ENCODE results near the gene NCKAP5. TPM values are rescaled to one million over a fixed set of nuclear protein-coding genes. Genes with fewer than 3 reads are reported as not detected.

Gene NCKAP5
- total RNA-seq, 5 donors from 2014 or later (not counting 1 experiment from before 2014, with no cell fraction given): 0.06 TPM; not detected in 4

- no peak overlapping the region for H3K27ac Mint-ChIP-seq
- ATAC-seq (replicated peaks in 1 of 4): no peak
These were observed 652.3 kb downstream of the NCKAP5 start for GRCh38 chr2:132915812-132916549.

GRCh38 chr2:132911726-132912724 is 656.2 kb downstream of the NCKAP5 start:
- H3K4me1 Mint-ChIP-seq: no peaks in the 10 kb centered on the region
- H3K27ac ChIP-seq (ENCODE audit: low read length): no peak overlapping the region
- ChIA-PET POLR2A (no interaction called here), CTCF (no interaction called here)
- H3K9me3 Mint-ChIP-seq: peaks cover 0 to 18% (median 0%) of the 10 kb centered on the region in 3 donors
- H3K36me3 ChIP-seq (ENCODE audit: control insufficient read depth in 2 of 2, extremely low read depth in 1 of 2, insufficient read depth in 1 of 2, low read length in 1 of 2): no peaks in the 10 kb centered on the region
- no peaks in the 10 kb centered on the region for H3K27me3 ChIP-seq (replicated peaks in 1 of 2; ENCODE audit: control insufficient read depth in 2 of 2, extremely low read depth in 1 of 2, insufficient read depth in 2 of 2, low read length in 1 of 2)
- no peaks in the 10 kb centered on the region for H3K27me3 Mint-ChIP-seq
- H3K4me3 Mint-ChIP-seq: no peak overlapping the region
- no peaks in the 10 kb centered on the region for H3K36me3 Mint-ChIP-seq
- WGBS (ENCODE audit: insufficient coverage): 100% methylated on average over 1 of the region's 8 CpGs
- H3K27ac Mint-ChIP-seq: no peak overlapping the region
- no peak for ATAC-seq (replicated peaks in 1 of 4)
- H3K4me3 ChIP-seq (ENCODE audit: control insufficient read depth in 1 of 2, extremely low read depth in 1 of 2, low read length in 1 of 2): no peak overlapping the region
- no peaks in the 10 kb centered on the region for H3K4me1 ChIP-seq (ENCODE audit: control insufficient read depth in 1 of 2, extremely low read depth in 1 of 2, insufficient read depth in 2 of 2, low read length in 2 of 2)
- H3K9me3 ChIP-seq: no peaks in the 10 kb centered on the region
- DNase-seq: no peak

More at GRCh38 chr2:132915812-132916549, 652.3 kb downstream of the NCKAP5 start:
- no peak for DNase-seq
- Mint-ChIP-seq H3K9me3 (peaks cover 0 to 12% (median 2%) of the 10 kb centered on the region in 3 donors), H3K4me3 (no peak overlapping the region), H3K27me3 (no peaks in the 10 kb centered on the region), H3K36me3 (no peaks in the 10 kb centered on the region), H3K4me1 (no peaks in the 10 kb centered on the region)
- H3K9me3 ChIP-seq: no peaks in the 10 kb centered on the region
- no peaks in the 10 kb centered on the region for H3K27me3 ChIP-seq (replicated peaks in 1 of 2; ENCODE audit: control insufficient read depth in 2 of 2, extremely low read depth in 1 of 2, insufficient read depth in 2 of 2, low read length in 1 of 2)
- no peaks in the 10 kb centered on the region for H3K4me1 ChIP-seq (ENCODE audit: control insufficient read depth in 1 of 2, extremely low read depth in 1 of 2, insufficient read depth in 2 of 2, low read length in 2 of 2)
- no peaks in the 10 kb centered on the region for H3K36me3 ChIP-seq (ENCODE audit: control insufficient read depth in 2 of 2, extremely low read depth in 1 of 2, insufficient read depth in 1 of 2, low read length in 1 of 2)
- 80% methylated on average over 1 of the region's 6 CpGs for WGBS (ENCODE audit: insufficient coverage)
- H3K4me3 ChIP-seq (ENCODE audit: control insufficient read depth in 1 of 2, extremely low read depth in 1 of 2, low read length in 1 of 2): no peak overlapping the region
- H3K27ac ChIP-seq (ENCODE audit: low read length): no peak overlapping the region
- POLR2A ChIA-PET: no interaction called here
- CTCF ChIA-PET: no interaction called here

GRCh38 chr2:132910432-132910831 is 657.8 kb downstream of the NCKAP5 start:
- DNase-seq (no peak), ATAC-seq (replicated peaks in 1 of 4) (no peak)
- H3K27me3 Mint-ChIP-seq: no peaks in the 10 kb centered on the region
- Histone ChIP-seq H3K27ac (ENCODE audit: low read length) (no peak overlapping the region), H3K9me3 (no peaks in the 10 kb centered on the region), H3K36me3 (ENCODE audit: control insufficient read depth in 2 of 2, extremely low read depth in 1 of 2, insufficient read depth in 1 of 2, low read length in 1 of 2) (no peaks in the 10 kb centered on the region), H3K4me3 (ENCODE audit: control insufficient read depth in 1 of 2, extremely low read depth in 1 of 2, low read length in 1 of 2) (no peak overlapping the region), H3K27me3 (replicated peaks in 1 of 2; ENCODE audit: control insufficient read depth in 2 of 2, extremely low read depth in 1 of 2, insufficient read depth in 2 of 2, low read length in 1 of 2) (no peaks in the 10 kb centered on the region), H3K4me1 (ENCODE audit: control insufficient read depth in 1 of 2, extremely low read depth in 1 of 2, insufficient read depth in 2 of 2, low read length in 2 of 2) (no peaks in the 10 kb centered on the region)
- peaks cover 0 to 18% (median 4%) of the 10 kb centered on the region in 3 donors for H3K9me3 Mint-ChIP-seq
- H3K4me3 Mint-ChIP-seq: no peak overlapping the region
- CTCF ChIA-PET: no interaction called here
- POLR2A ChIA-PET: no interaction called here
- no peaks in the 10 kb centered on the region for H3K36me3 Mint-ChIP-seq
- H3K27ac Mint-ChIP-seq: no peak overlapping the region
- H3K4me1 Mint-ChIP-seq: no peaks in the 10 kb centered on the region

- Mint-ChIP-seq H3K27ac (no peak overlapping the region), H3K4me1 (no peaks in the 10 kb centered on the region), H3K27me3 (no peaks in the 10 kb centered on the region), H3K36me3 (no peaks in the 10 kb centered on the region), H3K9me3 (peaks cover 0 to 22% (median 4%) of the 10 kb centered on the region in 3 donors), H3K4me3 (no peak overlapping the region)
- ATAC-seq (replicated peaks in 1 of 4) (no peak), DNase-seq (no peak)
- H3K4me1 ChIP-seq (ENCODE audit: control insufficient read depth in 1 of 2, extremely low read depth in 1 of 2, insufficient read depth in 2 of 2, low read length in 2 of 2): no peaks in the 10 kb centered on the region
- no peak overlapping the region for H3K27ac ChIP-seq (ENCODE audit: low read length)
- no peaks in the 10 kb centered on the region for H3K27me3 ChIP-seq (replicated peaks in 1 of 2; ENCODE audit: control insufficient read depth in 2 of 2, extremely low read depth in 1 of 2, insufficient read depth in 2 of 2, low read length in 1 of 2)
- no CpG with 5 or more reads among the region's 2 CpGs for WGBS (ENCODE audit: insufficient coverage)
- CTCF ChIA-PET: no interaction called here
- H3K36me3 ChIP-seq (ENCODE audit: control insufficient read depth in 2 of 2, extremely low read depth in 1 of 2, insufficient read depth in 1 of 2, low read length in 1 of 2): no peaks in the 10 kb centered on the region
- H3K4me3 ChIP-seq (ENCODE audit: control insufficient read depth in 1 of 2, extremely low read depth in 1 of 2, low read length in 1 of 2): no peak overlapping the region
- POLR2A ChIA-PET: no interaction called here
- H3K9me3 ChIP-seq: no peaks in the 10 kb centered on the region
These were observed 658.8 kb downstream of the NCKAP5 start for GRCh38 chr2:132909427-132909826.

- ATAC-seq (replicated peaks in 1 of 4) (no peak), DNase-seq (no peak)
- no CpG with 5 or more reads among the region's 7 CpGs for WGBS (ENCODE audit: insufficient coverage)
- no peak overlapping the region for H3K27ac ChIP-seq (ENCODE audit: low read length)
- H3K4me1 Mint-ChIP-seq: no peaks in the 10 kb centered on the region
- H3K36me3 ChIP-seq (ENCODE audit: control insufficient read depth in 2 of 2, extremely low read depth in 1 of 2, insufficient read depth in 1 of 2, low read length in 1 of 2): no peaks in the 10 kb centered on the region
- no peak overlapping the region for H3K27ac Mint-ChIP-seq
- no peaks in the 10 kb centered on the region for H3K9me3 ChIP-seq
- no peaks in the 10 kb centered on the region for H3K27me3 ChIP-seq (replicated peaks in 1 of 2; ENCODE audit: control insufficient read depth in 2 of 2, extremely low read depth in 1 of 2, insufficient read depth in 2 of 2, low read length in 1 of 2)
- CTCF ChIA-PET: no interaction called here
- H3K27me3 Mint-ChIP-seq: peaks cover 0 to under 1% of the 10 kb centered on the region in 2 donors
- no peaks in the 10 kb centered on the region for H3K36me3 Mint-ChIP-seq
- H3K4me3 ChIP-seq (ENCODE audit: control insufficient read depth in 1 of 2, extremely low read depth in 1 of 2, low read length in 1 of 2): no peak overlapping the region
- H3K4me3 Mint-ChIP-seq: no peak overlapping the region
- H3K4me1 ChIP-seq (ENCODE audit: control insufficient read depth in 1 of 2, extremely low read depth in 1 of 2, insufficient read depth in 2 of 2, low read length in 2 of 2): no peaks in the 10 kb centered on the region
- peaks cover 0 to 18% (median 6%) of the 10 kb centered on the region in 3 donors for H3K9me3 Mint-ChIP-seq
- POLR2A ChIA-PET: no interaction called here
These were observed 664.0 kb downstream of the NCKAP5 start for GRCh38 chr2:132904142-132904842.

- no peak overlapping the region for H3K27ac Mint-ChIP-seq
- no peak for DNase-seq
- no peaks in the 10 kb centered on the region for H3K4me1 ChIP-seq (ENCODE audit: control insufficient read depth in 1 of 2, extremely low read depth in 1 of 2, insufficient read depth in 2 of 2, low read length in 2 of 2)
- CTCF ChIA-PET: no interaction called here
- WGBS (ENCODE audit: insufficient coverage): no CpG with 5 or more reads among the region's 4 CpGs
- no peak for ATAC-seq (replicated peaks in 1 of 4)
- no peaks in the 10 kb centered on the region for H3K9me3 ChIP-seq
- H3K4me1 Mint-ChIP-seq: no peaks in the 10 kb centered on the region
- peaks cover 0 to 3% of the 10 kb centered on the region in 2 donors for H3K27me3 Mint-ChIP-seq
- no peaks in the 10 kb centered on the region for H3K36me3 ChIP-seq (ENCODE audit: control insufficient read depth in 2 of 2, extremely low read depth in 1 of 2, insufficient read depth in 1 of 2, low read length in 1 of 2)
- peaks cover 4 to 24% (median 8%) of the 10 kb centered on the region in 3 donors for H3K9me3 Mint-ChIP-seq
- H3K36me3 Mint-ChIP-seq: no peaks in the 10 kb centered on the region
- no peak overlapping the region for H3K27ac ChIP-seq (ENCODE audit: low read length)
- no peak overlapping the region for H3K4me3 ChIP-seq (ENCODE audit: control insufficient read depth in 1 of 2, extremely low read depth in 1 of 2, low read length in 1 of 2)
- no peak overlapping the region for H3K4me3 Mint-ChIP-seq
- POLR2A ChIA-PET: no interaction called here
- no peaks in the 10 kb centered on the region for H3K27me3 ChIP-seq (replicated peaks in 1 of 2; ENCODE audit: control insufficient read depth in 2 of 2, extremely low read depth in 1 of 2, insufficient read depth in 2 of 2, low read length in 1 of 2)
These were observed 665.6 kb downstream of the NCKAP5 start for GRCh38 chr2:132902626-132903025.

All from T-cell (primary cell).